ENCODE measurements around the gene STAB2. TPM values are rescaled to one million over a fixed set of nuclear protein-coding genes. Genes with fewer than 3 reads are reported as not detected.

STAB2 gene
- total and polyA plus RNA-seq, 2 of the 8 experiments (the other 6 are each of a cell fraction or from before 2014, with no cell fraction given) = not detected

DNA sequence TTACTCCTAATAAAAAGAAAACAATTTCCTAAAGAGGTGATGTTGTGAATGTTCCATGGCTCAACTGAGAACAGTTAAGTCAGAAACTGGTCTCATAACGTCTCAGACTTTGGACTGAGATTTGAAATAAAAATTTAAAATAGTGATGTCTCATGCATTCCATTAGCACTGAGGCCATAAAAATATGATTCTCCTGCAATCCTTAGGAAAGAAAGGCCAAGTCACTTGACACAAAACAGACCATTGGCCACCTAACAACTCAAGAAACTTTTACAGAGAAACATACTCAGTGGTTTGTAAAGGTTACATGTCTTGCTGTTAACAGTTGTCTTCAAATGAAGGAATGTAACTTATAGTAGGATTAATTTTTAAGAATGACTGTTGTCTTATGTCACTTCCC lies 58.1 kb downstream of the STAB2 start (continued):
- no peak for TF ChIP-seq CTCF (IDR thresholded peaks at IDR 0.05; ENCODE audit: control extremely low read depth in 1 of 3, insufficient read depth in 1 of 3, low read depth in 1 of 3, low read length in 3 of 3)
- TF ChIP-seq NANOG (IDR thresholded peaks at IDR 0.05; ENCODE audit: insufficient read depth, low read depth, low read length, poor library complexity, severe bottlenecking) = no peak
